ENCODE results near the gene COL6A6. TPM values are rescaled to one million over a fixed set of nuclear protein-coding genes. Genes with fewer than 3 reads are reported as not detected.
A peak's percentile ranks its signal among the peaks of the same experiment; 100 is the strongest.

COL6A6 gene, protein sequence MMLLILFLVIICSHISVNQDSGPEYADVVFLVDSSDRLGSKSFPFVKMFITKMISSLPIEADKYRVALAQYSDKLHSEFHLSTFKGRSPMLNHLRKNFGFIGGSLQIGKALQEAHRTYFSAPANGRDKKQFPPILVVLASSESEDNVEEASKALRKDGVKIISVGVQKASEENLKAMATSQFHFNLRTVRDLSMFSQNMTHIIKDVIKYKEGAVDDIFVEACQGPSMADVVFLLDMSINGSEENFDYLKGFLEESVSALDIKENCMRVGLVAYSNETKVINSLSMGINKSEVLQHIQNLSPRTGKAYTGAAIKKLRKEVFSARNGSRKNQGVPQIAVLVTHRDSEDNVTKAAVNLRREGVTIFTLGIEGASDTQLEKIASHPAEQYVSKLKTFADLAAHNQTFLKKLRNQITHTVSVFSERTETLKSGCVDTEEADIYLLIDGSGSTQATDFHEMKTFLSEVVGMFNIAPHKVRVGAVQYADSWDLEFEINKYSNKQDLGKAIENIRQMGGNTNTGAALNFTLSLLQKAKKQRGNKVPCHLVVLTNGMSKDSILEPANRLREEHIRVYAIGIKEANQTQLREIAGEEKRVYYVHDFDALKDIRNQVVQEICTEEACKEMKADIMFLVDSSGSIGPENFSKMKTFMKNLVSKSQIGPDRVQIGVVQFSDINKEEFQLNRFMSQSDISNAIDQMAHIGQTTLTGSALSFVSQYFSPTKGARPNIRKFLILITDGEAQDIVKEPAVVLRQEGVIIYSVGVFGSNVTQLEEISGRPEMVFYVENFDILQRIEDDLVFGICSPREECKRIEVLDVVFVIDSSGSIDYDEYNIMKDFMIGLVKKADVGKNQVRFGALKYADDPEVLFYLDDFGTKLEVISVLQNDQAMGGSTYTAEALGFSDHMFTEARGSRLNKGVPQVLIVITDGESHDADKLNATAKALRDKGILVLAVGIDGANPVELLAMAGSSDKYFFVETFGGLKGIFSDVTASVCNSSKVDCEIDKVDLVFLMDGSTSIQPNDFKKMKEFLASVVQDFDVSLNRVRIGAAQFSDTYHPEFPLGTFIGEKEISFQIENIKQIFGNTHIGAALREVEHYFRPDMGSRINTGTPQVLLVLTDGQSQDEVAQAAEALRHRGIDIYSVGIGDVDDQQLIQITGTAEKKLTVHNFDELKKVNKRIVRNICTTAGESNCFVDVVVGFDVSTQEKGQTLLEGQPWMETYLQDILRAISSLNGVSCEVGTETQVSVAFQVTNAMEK (N-terminal part only)
- under 1 TPM in 5 of 6 experiments, not detected in 1; 0.11 to 0.93 (median 0.12) TPM for total RNA-seq
- long read RNA-seq, result 0 reads

DNA sequence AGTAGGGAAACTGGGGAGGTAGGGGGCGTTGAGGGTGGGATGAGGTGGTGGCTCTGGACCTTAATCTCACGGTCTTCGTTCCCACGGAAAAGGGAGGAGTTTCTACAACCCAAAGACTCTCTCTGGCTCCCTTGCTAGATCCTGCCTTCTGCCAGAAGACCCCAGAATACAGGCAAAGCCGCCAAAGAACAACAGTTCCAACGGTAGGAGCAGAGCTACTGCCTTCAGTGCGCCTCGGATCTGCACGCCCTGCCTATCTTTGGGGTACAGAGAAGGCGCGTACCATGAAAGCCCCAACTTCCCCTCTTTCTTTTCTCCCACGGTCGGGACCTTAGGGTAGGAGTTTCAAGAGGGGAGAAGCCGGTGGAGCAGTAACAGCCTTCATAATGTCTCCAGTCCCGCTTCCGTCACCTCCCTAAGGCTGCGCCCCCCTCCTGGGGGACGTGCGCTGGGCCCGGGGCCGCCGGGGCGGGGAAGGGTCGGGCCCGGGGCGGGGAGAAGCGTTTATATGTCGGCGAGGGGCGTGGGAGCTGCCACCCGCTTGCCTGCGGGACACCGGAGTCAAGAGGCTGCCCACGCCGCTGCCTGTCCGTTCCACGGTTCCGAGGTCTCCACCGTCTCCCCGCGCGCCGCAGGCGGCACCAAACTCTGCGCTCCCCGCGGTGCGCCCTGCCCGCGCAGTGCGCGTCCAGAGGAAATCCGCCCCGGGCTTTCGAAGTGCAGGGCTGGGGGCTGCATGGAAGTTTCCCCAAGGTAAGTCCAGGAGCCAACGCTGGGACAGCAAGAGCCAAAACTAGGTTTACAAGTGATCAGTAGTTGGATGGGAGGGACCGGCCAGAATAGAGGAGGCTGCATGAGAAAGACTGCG lies at the start of gene COL6A6:
Gene COL6A6, plus strand, starts transcription at position 533 of the 868 bp plus-strand sequence. CDS start 43,188 bp downstream, outside the sequence.
- Histone ChIP-seq H3K27ac (no peak within 1 kb of the TSS), H3K9me3 (no peaks in the 10 kb centered on the region), H3K4me1 (no peaks in the 10 kb centered on the region), H3K4me3 (peak within 1 kb of the TSS in 2 of 3 donors; percentile 16 to 19), H3K36me3 (no peaks in the 10 kb centered on the region), H3K27me3 (peaks cover 0 to 7% of the 10 kb centered on the region in 2 donors)
- 2% methylated on average over 28 of the region's 58 CpGs for WGBS (ENCODE audit: insufficient coverage, low coverage, low lambda C conversion rate, missing lambda C conversion rate)
- intact Hi-C loops (cut with DNase I), result no loop called here
- DNase-seq (no peak), ATAC-seq (peak in 1 of 4 donors; percentile 28)
- TF ChIP-seq, protein P1, sequence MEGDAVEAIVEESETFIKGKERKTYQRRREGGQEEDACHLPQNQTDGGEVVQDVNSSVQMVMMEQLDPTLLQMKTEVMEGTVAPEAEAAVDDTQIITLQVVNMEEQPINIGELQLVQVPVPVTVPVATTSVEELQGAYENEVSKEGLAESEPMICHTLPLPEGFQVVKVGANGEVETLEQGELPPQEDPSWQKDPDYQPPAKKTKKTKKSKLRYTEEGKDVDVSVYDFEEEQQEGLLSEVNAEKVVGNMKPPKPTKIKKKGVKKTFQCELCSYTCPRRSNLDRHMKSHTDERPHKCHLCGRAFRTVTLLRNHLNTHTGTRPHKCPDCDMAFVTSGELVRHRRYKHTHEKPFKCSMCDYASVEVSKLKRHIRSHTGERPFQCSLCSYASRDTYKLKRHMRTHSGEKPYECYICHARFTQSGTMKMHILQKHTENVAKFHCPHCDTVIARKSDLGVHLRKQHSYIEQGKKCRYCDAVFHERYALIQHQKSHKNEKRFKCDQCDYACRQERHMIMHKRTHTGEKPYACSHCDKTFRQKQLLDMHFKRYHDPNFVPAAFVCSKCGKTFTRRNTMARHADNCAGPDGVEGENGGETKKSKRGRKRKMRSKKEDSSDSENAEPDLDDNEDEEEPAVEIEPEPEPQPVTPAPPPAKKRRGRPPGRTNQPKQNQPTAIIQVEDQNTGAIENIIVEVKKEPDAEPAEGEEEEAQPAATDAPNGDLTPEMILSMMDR (IDR thresholded peaks at IDR 0.05), result no peak
- TF ChIP-seq POLR2A (IDR thresholded peaks at IDR 0.05), result no peak

DNA sequence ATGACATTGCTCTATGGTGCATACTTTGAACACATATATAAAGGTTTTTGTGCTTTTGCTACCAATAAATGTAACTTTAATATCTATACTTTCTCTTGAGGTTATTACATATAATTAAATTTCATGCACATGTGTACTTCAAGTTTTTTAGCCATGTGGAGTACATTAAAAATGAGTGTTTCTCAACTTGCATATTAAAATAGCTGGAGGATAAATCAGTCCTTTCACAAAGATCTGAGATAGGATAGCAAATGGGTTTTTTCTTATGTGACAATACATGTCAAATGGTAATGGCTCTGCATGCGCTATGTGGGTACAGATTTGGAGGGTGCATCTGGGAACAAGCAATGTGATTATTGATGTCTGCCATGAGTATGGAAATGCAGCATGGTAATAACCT lies 48.7 kb upstream of the COL6A6 start:
- intact Hi-C loops (cut with DNase I), result no loop called here
- Histone ChIP-seq H3K27me3 (no peaks in the 10 kb centered on the region), H3K4me1 (no peaks in the 10 kb centered on the region), H3K9me3 (no peaks in the 10 kb centered on the region), H3K4me3 (no peak overlapping the region), H3K27ac (no peak overlapping the region), H3K36me3 (no peaks in the 10 kb centered on the region)
- ATAC-seq, result no peak
- no peak for TF ChIP-seq POLR2A (IDR thresholded peaks at IDR 0.05)
- TF ChIP-seq, protein P1 (IDR thresholded peaks at IDR 0.05), result no peak
- DNase-seq, result no peak
- WGBS (ENCODE audit: insufficient coverage, low coverage, low lambda C conversion rate, missing lambda C conversion rate), result 82% methylated on average over 1 of the region's 1 CpG

DNA sequence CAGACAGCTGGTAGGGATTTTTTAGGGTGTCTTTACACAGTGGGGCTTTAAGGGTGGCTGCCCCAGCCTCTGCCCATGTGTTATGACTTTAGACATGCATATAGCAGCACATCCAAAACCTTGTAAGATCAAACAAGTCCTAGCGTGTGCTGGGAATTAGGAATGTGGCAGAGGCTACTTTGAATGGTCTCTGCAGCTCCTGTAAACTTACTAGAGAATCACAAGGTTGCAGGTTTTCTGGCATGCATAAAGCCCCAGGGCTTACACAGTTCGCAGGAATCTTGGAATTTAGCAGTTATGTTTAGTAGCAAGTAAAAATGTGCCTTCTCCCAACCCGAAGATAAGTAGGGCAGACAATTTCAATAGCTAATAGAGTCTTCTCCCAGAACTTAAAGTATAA lies 46.9 kb upstream of the COL6A6 start:
- Histone ChIP-seq H3K9me3 (no peaks in the 10 kb centered on the region), H3K36me3 (no peaks in the 10 kb centered on the region), H3K27me3 (no peaks in the 10 kb centered on the region), H3K4me1 (no peaks in the 10 kb centered on the region), H3K4me3 (no peak overlapping the region), H3K27ac (no peak overlapping the region)
- TF ChIP-seq, protein P1 (IDR thresholded peaks at IDR 0.05), result no peak
- no peak for TF ChIP-seq POLR2A (IDR thresholded peaks at IDR 0.05)
- intact Hi-C loops (cut with DNase I), result no loop called here
- WGBS (ENCODE audit: insufficient coverage, low coverage, low lambda C conversion rate, missing lambda C conversion rate), result 30% methylated on average over 3 of the region's 3 CpGs
- no peak for ATAC-seq
- DNase-seq, result no peak
